ENCODE results near the gene BPIFB3.

DNA sequence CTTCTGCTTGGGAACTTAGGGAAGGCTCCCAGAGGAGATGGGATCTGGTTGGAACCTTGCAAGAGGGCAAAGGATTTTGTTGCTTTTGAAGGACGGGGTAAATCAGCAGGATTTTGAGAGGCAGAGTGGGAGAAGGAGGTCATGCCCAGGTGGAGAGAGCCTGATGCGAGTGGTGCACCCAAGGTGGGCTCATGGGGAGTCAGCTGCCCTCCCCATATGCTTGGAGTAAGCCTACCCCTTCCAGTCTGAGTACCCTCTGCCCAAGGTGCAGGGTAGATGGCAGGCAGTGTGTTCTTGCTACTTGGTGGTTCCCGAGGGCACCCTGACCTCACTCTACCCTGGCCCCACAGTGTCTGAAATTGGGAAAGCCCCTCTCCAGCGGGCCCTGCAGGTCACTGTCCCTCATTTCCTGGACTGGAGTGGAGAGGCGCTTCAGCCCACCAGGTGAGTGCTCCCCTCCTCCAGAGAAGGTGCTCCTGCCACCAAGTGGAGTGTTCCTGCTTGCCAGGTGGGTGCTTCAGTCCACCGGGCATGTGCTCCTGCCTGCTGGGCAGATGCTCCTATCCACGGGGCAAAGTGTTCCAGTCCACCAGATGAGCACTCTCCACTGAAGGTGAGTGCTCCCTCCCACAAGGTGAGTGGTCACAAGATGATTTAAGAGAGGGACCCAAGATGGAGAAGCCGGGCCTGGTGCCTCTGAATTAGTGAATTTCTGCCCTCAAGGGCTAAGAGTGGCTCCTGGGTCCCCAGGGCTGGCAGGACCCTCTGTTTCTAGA is 42.8 kb upstream of the BPIFB3 start:
- TF ChIP-seq, protein P1, sequence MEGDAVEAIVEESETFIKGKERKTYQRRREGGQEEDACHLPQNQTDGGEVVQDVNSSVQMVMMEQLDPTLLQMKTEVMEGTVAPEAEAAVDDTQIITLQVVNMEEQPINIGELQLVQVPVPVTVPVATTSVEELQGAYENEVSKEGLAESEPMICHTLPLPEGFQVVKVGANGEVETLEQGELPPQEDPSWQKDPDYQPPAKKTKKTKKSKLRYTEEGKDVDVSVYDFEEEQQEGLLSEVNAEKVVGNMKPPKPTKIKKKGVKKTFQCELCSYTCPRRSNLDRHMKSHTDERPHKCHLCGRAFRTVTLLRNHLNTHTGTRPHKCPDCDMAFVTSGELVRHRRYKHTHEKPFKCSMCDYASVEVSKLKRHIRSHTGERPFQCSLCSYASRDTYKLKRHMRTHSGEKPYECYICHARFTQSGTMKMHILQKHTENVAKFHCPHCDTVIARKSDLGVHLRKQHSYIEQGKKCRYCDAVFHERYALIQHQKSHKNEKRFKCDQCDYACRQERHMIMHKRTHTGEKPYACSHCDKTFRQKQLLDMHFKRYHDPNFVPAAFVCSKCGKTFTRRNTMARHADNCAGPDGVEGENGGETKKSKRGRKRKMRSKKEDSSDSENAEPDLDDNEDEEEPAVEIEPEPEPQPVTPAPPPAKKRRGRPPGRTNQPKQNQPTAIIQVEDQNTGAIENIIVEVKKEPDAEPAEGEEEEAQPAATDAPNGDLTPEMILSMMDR (IDR thresholded peaks at IDR 0.05): no peak
- no peak for TF ChIP-seq POLR2A (IDR thresholded peaks at IDR 0.05)

All from adrenal gland (tissue), 5 donors.